ENCODE data around the gene CHRNB4.
A peak's percentile ranks its signal among the peaks of the same experiment; 100 is the strongest.

CHRNB4 gene

DNA sequence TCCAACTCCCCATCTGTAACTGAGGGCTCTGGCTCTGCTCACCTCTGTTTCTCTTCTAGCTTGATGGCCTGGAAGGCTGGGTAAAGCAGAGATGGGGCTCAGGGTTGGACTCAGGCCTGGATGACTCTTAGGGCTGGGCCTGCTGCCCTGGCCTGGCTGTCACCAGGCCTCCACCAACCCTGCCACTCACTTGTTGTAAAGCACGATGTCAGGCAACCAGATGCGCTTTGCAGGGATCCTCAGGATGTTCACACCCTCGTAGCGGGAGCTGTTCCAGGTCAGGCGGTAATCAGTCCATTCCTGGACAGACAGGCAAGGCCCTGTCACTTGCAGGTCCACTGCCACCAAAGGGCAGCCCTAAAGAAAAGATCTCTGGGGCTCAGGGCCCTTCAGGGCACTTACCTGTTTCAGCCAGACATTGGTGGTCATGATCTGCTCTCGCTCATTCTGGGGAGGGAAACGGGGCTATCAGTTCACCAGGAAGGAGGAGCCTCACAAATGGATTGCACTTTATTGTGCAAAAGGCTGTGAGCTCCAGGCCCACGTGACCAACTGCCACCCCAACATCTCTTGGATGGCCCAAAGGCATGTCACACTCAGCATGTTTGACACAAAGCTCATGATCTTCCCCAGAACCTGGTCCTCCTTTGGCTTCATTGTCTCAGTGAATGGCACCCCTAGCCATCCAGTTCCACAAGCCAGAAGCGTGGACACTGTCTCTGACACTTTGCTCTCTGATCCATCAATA, 9.9 kb downstream of the CHRNB4 start:
- DNase-seq: no peak

DNA sequence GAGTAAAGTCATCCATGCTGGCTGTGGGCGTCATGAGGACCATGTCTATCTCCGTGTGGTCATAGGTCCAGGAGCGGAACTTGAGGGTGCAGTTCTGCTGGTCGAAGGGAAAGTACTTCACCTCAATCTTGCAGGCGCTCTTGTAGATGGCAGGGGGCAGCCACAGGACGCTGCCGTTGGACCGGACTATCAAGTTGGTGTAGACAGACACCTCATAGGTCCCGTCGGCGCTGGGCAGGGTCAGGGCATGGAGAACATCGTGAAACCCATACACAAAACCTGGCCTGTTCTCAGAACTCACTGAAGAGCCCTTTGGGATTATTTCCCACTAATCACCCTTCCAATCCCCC, 11.3 kb downstream of the CHRNB4 start:
- DNase-seq: no peak

DNA sequence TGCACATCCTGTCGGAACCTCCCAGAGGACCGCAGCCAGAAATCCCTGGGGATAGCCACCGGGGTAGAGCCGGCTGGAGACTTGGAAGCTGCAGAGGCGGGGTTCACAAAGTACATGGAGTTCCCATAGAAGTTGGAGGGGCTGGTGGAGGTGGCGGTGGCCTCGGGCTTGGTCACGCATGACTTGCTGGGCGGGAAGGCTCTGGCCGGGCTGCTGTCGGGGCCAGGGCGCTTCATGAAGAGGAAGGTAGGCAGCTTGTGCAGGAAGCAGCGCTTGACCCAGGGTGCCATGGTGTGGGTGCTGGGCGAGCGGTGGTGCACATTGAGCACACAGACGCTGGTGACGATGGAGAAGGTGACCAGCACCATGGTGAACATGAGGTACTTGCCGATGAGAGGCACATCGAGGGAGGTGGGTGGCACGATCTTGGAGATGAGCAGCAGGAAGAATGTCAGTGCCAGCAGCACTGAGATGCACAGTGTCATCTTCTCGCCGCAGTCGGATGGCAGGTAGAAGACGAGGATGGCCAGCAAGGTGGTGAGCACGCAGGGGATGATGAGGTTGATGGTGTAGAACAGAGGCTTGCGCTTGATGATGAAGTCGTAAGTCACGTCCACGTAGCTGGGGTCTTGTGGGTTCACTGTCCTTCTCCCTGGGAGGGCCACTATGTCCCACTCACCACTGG, 11.8 kb downstream of the CHRNB4 start:
- no peak for DNase-seq

DNA sequence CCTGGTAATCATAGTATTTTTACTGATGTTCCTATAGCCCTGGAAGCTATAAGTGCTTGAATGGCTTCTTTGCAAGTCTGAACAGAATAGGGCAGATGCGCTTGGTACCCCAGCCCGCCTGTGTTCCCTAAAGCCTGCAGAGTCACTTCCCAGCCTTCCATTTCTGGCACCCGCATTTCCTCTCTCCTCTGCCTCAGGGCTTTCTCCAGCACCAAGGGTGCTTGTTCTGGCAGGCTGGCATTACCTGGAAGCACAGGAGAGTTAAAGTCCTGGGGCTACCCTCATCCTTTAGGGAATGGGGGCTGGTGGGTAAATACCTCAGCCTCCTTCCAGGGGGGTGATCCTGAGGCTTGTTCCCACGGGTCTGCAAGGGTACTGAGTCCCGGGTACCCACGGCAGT, 12.8 kb downstream of the CHRNB4 start:
- no peak for DNase-seq

DNA sequence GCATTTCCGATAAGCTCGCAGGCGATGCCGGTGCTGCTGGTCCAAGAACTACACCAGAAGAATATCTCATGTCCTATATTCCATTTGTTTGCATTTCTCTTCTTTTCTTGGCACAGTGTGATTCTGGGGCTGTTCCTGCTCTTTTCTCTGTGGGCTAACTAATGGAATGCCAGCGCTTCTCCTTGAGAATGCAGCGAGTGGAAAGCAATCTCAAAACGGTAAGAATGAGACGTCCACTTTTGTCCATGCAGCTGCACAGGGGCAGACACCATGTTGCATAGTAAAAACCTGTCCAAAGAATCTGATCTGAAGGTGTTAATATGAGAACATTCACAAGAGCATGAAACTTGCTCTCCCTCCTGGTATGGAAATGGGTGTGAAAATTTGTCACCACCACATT, 13.7 kb downstream of the CHRNB4 start:
- no peak for DNase-seq

DNA sequence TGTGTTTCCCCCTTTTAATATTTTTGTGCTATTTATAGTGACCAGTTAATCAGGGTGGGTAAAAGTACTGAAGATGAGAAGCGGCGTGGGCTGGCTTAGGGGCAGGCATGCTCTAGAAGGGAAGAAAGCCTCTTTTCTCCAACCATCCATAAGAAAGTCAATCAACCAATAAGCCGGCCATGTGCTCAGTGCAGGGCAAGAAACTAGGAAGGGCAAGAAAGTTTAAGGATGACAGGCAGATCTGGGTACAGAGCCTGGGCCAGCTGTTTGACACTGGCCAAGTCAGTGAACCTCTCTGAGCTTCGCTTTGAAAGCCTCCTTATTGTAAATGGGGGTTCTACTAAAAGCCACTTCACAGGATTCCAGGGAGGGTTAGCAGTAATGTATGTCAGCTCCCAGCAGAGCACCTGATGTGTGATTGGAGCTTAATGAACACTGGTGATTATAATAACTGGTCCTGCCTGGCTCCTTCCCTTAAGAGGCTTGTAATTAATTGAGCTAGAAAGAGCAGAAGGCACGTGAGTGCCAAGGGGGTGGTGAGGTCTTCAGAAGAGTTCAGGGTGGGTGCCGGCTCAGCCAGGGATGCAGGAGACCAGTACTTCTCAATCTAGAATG, 14.5 kb downstream of the CHRNB4 start:
- no peak for DNase-seq

DNA sequence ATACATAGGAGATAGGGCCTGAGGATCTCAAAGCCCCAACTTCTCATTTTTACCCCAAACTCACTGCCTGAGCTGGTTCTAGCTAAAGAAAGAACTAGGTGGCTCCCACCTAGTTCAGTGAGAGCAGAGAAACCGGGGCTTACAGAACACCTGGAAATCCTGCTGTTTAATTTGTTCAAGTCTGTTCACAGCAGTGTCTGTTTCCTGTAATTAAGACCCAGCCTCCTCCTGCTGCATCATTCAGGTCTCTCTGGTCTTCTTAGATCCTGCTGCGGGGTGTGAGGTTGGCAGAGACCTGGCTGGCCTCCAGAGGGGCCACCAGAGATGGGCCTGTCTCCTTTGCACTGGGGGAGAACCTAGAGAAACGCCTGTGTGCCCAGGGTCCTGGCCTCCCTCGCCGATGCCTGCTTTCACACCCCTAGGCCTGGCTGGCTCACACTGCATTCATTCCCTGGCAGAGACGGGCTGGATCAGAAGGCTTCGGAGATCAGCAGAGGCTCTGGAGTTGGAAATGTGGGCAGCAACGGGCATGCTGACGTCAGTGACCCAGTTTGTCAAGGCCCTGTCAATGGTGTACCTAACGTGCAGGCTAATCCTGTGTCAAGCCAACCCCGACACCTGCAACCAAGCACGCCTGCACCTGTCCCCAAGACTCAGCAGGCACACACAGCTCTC, 15.3 kb downstream of the CHRNB4 start:
- no peak for DNase-seq

DNA sequence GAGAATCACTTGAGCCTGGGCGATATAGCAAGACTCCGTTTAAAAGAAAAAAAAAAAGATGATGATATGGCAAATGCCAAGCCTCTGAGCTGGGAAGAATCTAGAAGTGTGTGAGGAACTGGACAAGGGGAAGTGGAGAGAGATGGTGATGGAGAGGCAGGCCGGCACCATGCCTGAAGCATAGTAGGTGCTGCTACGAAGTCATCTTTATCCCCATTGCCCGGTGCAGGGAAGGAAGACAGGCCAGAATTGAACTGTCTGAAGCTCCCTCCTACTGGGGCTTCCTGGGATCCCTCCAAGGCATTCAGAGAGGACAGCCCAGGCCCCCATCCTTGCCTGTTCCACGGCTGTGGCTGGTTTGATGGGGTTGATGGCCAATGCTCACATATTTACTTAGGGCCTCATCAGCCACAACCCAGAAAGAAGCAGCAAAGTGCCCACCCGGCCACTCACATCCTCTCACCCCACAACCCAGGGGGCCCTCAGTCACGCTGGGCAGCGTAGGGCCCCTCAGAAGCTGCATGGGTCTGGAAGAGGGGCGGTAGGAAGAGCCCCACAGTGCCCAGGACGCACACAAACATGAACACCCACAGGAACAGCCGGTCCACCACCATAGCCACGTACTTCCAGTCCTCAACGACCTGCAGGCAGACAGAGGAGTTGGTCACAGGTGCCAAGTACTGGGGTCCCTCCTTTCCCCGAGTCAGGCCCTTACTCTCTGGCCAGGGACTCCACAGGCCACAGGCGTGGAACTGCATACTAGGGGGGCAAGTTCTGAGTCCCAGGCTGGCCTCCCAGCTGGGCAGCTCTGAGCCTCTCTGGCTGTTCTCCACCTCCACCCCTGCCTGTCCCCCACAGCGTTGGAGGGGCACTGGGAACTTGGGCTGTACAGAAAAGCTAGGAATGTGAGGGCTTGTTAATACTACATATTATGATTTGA, 16.1 kb downstream of the CHRNB4 start:
- DNase-seq: no peak

DNA sequence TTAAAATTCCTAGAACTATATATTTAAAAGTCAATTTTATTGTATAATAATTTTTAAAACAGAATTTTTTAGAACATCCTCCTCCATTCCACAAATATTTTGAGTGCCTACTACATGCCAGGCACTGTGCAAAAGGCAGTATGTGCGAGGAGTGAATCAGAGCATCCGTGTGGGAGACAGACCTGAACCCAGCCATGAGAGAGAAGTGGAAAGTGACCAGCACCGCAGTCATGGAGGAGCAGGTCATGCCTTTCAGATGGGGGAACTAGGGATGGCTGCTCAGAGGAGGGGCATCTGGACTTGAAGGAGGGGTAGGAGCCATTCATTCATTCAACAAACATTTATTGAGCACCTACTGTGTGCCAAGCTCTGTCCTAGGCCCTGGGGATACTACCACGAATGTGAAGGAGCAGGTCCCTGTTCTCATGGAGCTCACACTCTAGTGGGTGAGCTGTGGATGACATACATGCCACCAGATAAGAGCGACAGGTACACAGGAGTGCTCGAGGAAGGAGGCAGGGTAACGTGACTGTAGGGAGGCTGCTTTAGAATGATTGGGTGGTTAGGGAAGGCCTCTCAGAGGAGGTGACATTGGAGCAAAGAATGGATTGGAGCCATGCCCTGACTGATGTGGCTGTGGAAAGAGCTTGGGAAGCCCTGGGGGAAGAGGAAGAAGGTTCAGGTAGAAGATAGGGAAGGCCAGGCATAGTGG, 17.1 kb downstream of the CHRNB4 start:
- DNase-seq: no peak

DNA sequence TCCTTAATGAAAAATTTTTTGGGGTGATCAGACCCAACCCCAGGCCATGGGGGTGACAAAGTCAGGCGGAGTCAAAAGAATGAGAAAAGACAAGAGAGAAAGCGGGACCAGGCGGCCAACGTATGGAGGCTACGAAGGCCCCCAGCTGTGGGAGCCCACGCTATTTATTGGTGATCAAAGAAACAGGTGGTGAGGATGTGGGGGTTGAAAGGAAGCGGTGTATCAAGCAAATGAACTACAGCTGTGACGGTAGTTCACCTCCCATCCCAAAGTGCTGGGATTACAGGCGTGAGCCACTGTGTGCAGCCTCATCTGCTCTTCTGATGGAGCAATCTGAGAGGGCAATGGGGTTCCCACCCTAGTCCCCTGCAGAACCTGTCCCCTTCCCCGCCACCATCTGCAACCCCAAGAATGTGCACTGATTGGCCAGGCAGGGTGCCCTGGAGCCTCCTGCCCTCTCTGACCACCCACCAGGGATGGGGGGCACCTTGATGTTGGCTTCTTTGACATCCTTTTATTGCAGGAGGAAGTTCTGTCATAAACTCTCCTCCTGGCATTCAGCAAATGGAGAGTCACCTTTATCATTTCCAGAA, 19.1 kb downstream of the CHRNB4 start:
- no peak for DNase-seq

DNA sequence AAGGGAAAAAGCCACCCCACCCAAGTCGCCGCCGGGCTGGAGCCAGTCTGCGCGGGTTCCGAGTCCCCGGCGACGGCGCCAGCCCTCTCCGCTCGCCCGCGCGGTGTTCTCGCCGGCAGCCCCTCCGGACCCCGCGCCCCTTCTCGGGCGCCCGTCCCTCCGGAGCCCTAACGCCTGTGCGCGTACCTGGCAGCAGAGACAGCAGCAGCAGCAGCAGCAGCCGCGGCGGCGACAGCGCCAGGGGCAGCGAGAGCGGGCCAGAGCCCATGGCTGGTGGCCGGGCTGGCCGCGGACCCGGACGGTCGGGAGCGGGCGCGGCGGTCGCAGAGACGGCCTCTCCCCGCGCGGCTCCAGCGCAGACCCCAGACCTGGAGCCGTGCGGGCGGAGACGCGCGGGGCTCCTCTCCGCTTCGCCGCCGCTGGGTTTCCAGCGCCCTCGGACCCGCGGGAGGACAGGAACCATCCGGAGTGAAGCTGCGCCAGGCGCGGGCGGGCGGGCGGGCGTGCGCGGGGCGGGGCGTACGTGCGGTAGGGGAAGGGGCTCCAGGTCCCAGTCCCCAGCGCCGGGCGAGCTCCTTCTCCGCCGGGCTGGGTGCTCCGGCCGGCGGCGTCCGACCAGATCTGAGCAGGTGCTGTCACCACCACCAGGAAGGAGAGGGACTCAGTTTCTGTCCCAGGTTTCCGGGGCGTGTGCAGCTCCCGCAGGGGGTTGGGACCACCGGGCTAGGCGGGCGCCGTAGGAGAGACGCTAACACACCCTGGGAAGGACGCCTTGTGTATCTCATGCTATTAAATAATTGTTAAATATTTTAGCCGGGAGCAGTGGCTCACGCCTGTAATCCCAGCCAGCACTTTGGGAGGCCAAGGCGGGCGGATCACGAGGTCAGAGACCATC, 20.2 kb downstream of the CHRNB4 start, which contains the start of gene CHRNA3:
Gene CHRNA3, minus strand, starts transcription at position 470 of the 895 bp plus-strand sequence. Its CDS starts 202 bp downstream, at position 268.
- DNase-seq: no peak

DNA sequence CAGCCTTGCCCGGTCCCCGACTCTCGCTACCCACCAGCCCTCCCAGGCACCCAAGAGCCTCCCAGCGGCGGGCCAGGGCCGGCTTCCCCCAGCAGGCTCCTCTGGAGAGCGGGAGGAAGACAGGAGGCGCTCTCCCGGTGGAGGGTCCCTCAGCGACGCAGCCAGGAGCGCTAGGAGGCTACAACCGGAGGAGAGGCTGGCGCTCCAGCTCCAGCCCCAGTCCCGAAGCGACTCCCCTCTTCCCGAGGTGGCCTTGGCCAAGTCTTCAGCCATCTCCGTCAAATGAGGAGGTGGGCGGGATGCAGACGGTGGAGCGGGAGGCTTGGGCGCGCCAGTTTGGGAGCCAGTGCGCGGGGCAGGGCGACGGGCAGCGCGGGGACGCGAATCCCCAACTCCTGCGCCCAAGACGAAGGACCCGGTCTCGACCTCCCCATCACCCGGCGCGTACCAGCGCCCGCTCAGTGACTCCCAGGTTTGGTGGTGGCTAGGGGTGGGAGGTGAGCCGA, 20.9 kb downstream of the CHRNB4 start:
- no peak for DNase-seq

DNA sequence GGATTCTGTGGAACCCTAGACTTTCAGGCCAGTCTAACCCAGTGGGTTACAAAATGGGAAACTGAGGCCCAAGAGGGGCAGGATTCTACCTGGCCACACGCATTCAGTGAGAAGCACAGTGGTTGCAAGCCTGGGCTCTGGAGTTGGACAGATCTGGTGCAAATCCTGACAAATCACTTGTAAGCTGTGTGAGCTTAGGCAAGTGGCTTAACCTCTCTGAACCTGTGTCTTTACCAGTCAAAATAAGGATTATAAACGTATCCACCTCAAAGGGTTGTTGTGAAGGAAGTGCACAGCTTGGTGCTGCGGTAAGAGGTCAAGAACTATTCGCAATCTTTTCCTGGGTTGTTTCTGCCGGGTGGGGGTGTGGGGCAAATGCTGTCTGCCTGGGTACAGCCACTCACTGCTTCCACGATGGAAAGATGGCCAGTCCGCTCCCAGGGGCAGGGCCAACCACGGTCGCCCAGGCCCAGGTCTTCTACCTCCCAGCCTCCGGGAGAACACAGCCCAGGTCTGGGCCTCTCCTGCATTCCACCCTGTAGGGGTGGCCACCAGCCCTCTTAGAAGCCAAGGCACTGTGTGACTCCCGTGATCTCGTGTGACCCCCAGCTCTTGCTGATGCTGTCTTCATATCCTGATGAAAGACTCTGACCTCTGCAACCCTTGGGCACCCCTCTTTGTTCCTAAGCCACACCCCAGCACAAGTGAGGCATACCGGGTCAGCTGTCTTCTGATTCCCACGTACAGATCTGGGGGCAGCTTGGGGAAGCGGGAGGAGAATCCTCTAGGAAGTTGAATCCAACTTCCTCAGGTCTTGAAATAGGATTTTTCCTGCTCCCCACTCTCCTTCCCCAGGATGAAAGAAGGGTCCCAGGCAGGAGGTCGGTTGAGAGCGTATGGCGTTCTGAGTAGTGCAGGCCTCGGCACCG, 21.7 kb downstream of the CHRNB4 start:
- no peak for DNase-seq

DNA sequence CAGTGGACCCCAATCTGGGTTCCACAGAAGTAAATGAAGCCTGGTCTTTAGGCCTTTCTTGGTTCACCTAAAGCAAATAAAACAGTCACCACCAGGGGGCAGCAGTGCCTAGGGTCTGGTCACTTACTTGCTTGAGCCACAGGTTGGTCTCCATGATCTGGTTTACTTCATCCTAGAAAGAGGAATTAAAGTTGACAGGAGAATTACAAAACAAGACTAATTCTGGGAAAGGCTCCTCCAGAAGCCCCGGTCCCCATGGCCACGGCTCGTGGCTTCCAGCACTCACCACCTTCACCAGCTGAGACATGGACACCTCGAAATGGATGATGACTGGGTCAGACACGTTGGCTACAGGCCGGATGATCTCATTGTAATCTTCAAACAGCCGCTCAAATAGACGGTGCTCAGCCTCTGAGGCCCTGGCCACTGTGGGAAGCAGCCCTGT, 22.5 kb downstream of the CHRNB4 start:
- peak; percentile 83 for DNase-seq

DNA sequence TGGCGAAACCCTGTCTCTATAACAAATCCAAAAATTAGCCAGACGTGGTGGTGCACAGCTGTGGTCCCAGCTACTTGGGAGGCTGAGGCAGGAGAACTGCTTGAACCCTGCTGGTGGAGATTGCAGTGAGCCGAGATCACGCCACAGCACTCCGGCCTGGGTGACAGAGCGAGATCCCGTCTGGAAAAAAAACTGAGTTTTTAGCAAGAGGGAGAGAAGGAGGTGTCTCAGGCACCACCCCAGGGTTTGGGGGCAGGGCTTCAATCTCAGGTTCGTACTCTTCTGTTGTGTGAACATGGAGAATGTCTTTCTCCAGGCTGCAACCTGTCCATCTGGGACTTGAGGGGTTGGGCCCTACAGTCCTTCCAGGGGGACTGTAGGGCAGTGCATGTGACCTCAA, 22.9 kb downstream of the CHRNB4 start:
- no peak for DNase-seq

DNA sequence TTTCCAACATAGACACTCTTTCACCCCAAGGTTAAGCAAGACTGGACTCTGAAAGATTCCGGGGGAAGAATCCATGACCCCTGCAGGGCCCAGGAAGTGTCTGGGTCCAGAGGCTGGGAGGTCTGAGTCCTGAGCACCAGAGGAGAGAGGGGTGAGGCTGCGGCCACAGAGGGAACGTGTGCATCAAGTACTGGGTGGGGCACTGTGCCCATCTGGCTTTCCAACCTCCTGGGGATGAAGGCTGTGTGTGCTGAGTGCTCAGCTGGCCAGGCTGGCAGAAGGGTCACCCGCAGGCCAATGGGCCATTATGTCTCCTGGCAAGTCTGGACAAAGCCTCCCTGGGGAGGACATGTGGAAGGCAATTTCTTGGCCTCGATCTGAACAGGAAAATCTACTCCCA, 23.5 kb downstream of the CHRNB4 start:
- DNase-seq: no peak

DNA sequence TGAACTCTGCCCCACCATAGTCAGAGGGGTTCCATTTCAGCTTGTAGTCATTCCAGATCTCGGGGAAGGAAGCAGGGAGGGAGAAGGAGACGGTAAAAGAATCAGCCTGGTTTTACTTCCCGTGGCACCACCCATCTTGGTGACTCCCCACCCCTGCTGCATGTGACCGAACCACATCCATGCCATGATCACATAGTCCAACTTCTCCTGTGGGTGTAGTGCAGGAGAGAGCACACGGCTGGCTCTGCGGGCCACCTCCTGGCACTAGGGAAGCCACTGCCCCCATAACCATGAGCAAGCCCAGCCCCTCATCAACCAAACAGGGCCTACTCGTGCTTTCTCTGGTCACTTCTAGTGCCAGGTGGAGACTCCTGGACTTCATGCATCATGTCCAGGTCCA, 23.9 kb downstream of the CHRNB4 start:
- DNase-seq: no peak

DNA sequence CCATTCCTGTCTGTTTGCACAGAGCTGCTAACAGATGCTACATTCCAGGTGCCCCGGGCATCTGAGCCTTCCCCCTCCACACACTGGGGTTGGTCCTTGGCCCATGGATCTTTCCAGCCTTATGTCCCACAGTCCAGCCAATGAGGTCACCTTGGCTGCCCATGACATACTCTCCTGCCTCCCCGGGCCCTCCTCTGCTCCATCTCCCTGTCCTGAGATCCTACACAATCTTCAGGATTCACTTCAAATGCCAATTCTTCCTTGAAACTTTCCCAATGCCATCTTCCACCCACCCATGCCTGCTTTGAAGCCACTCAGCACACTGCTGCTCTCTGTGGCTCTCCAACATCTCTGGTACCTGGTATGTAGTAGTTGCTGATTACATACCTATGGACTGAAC, 24.5 kb downstream of the CHRNB4 start:
- no peak for DNase-seq

DNA sequence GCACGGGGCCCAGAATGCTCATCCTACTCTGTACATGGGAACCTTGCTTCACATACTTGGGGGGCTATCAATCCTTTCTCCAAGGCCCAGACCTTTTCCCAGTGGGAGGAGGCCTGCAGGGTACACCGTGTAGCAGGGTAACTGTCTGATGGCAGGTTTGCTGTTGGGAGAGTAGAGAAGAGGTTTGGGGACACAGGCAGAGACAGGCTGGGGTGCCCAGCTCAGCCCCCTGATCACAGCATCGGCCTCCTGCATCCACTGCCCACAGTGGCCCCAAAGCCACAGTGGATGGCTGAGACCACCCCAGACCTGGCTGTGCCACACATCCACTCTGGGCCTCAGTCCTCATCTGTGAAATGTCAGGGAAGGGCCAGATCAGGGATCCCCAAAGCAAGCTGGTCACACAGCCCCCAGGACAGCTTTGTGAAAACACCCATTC, 25.8 kb downstream of the CHRNB4 start:
- no peak for DNase-seq
